GM10847 (cell line): Measurements from ENCODE around the gene TENM4.

Source experiments
- POLR2A ChIP-seq: IDR thresholded peaks from 2 replicates; pipeline ENCODE4 v1.6.1; 2011; ENCODE audit not compliant: insufficient read length; ENCODE audit errors: extremely low read depth

TENM4 gene

GRCh38 chr11:79244798-79245197, 196.0 kb downstream of the TENM4 start:
- TF ChIP-seq POLR2A: no peak

- no peak for TF ChIP-seq POLR2A
These were observed 196.5 kb downstream of the TENM4 start for GRCh38 chr11:79244241-79244772.

- no peak for TF ChIP-seq POLR2A
These were observed 197.2 kb downstream of the TENM4 start for GRCh38 chr11:79243422-79244210.

GRCh38 chr11:79242616-79243015, 198.2 kb downstream of the TENM4 start:
- no peak for TF ChIP-seq POLR2A

- TF ChIP-seq POLR2A: no peak
These were observed 199.0 kb downstream of the TENM4 start for GRCh38 chr11:79241852-79242241.

GRCh38 chr11:79241205-79241851, 199.5 kb downstream of the TENM4 start:
- TF ChIP-seq POLR2A: no peak

GRCh38 chr11:79237703-79238102, 203.1 kb downstream of the TENM4 start:
- TF ChIP-seq POLR2A: no peak

GRCh38 chr11:79237091-79237490, 203.7 kb downstream of the TENM4 start:
- TF ChIP-seq POLR2A: no peak

GRCh38 chr11:79236541-79236971, 204.3 kb downstream of the TENM4 start:
- TF ChIP-seq POLR2A: no peak

GRCh38 chr11:79235696-79236095, 205.1 kb downstream of the TENM4 start:
- no peak for TF ChIP-seq POLR2A

- no peak for TF ChIP-seq POLR2A
These were observed 208.5 kb downstream of the TENM4 start for GRCh38 chr11:79232346-79232745.

GRCh38 chr11:79229047-79229446, 211.8 kb downstream of the TENM4 start:
- TF ChIP-seq POLR2A: no peak

GRCh38 chr11:79227767-79228755, 212.8 kb downstream of the TENM4 start:
- TF ChIP-seq POLR2A: no peak

GRCh38 chr11:79227308-79227707, 213.5 kb downstream of the TENM4 start:
- no peak for TF ChIP-seq POLR2A

GRCh38 chr11:79226126-79226525, 214.7 kb downstream of the TENM4 start:
- TF ChIP-seq POLR2A: no peak
